H1 (cell line): ENCODE results near the gene TRPC4.

Experiments
- ASH2L ChIP-seq: fragments of 200-600, 300-600 bp; sonication (generic); IDR thresholded peaks from one replicate; pipeline ENCODE4 v1.7.1; 2017; ENCODE audit warnings: low read length
- CREB1 ChIP-seq: IDR thresholded peaks from 2 replicates; pipeline ENCODE4 v1.6.1; 2012; ENCODE audit warnings: inconsistent platforms
- CTCF ChIP-seq, 3 experiments: IDR thresholded peaks; 1 replicate in 2 of 3; 2 replicates in 1 of 3; pipeline versions ENCODE4 v1.5.1 to v1.6.1; 2011; ENCODE audit warnings: low read length in 3 of 3, mild to moderate bottlenecking in 3 of 3, inconsistent platforms in 2 of 3, low read depth in 1 of 3, moderate library complexity in 1 of 3; ENCODE audit not compliant: insufficient read depth in 1 of 3; ENCODE audit errors: control extremely low read depth in 1 of 3
- GTF2F1 ChIP-seq: IDR thresholded peaks from 2 replicates; pipeline ENCODE4 v1.6.1; 2012; ENCODE audit warnings: low read depth, low read length, improper control_type of control experiment, borderline replicate concordance
- HDAC6 ChIP-seq: IDR thresholded peaks from one replicate; pipeline ENCODE4 v1.7.1; 2012; ENCODE audit warnings: low read depth, mild to moderate bottlenecking, inconsistent platforms, low read length, moderate library complexity
- JUN ChIP-seq: IDR thresholded peaks from 2 replicates; pipeline ENCODE4 v1.6.1; 2011; ENCODE audit warnings: low read depth, mild to moderate bottlenecking, improper control_type of control experiment, low read length
- POLR2A ChIP-seq, 2 experiments: IDR thresholded peaks; 1 replicate in 1 of 2; 2 replicates in 1 of 2; pipeline ENCODE4 v1.6.1; 2011; ENCODE audit warnings: low read depth in 2 of 2, low read length in 2 of 2, mild to moderate bottlenecking in 2 of 2; ENCODE audit errors: control extremely low read depth in 1 of 2
- POLR2AphosphoS5 ChIP-seq: IDR thresholded peaks from 2 replicates; pipeline ENCODE4 v1.6.1; 2011; ENCODE audit warnings: low read depth, low read length

GRCh38 chr13:37686501-37686900 is 183.1 kb downstream of the TRPC4 start:
- TF ChIP-seq POLR2AphosphoS5 (no peak), CTCF (IDR thresholded peaks at IDR 0.05; ENCODE audit: control extremely low read depth in 1 of 3, insufficient read depth in 1 of 3, low read depth in 1 of 3, low read length in 3 of 3) (no peak), GTF2F1 (no peak), POLR2A (IDR thresholded peaks at IDR 0.05; ENCODE audit: control extremely low read depth in 1 of 2, low read depth in 2 of 2, low read length in 2 of 2) (no peak), JUN (no peak), ASH2L (no peak), HDAC6 (no peak), CREB1 (no peak)
